Spleen (tissue), 11 donors: Measurements from ENCODE around the gene RNF138. TPM values are rescaled to one million over a fixed set of nuclear protein-coding genes. Genes with fewer than 3 reads are reported as not detected.
A peak's percentile ranks its signal among the peaks of the same experiment; 100 is the strongest.

Experiments used
- DNase-seq: peaks from one replicate; pipeline ENCODE4 v3.0.0-alpha.2; 2020
- H3K27ac ChIP-seq, 8 donors: fragments of 200-600 bp; sonication (generic) in 7 of 8; 1 replicate in 4 of 8; 2 replicates in 4 of 8; pipeline versions ENCODE4 v1.5.0 to v1.8.0; 2016 to 2021; ENCODE audit warnings: inconsistent platforms in 4 of 8, mild to moderate bottlenecking in 4 of 8, moderate library complexity in 1 of 8
- H3K27me3 ChIP-seq, 7 donors: fragments of 200-600 bp; sonication (generic) in 6 of 7; replicated peaks in 1 of 7; 1 replicate in 4 of 7; 2 replicates in 3 of 7; pipeline versions ENCODE4 v1.5.0 to v1.8.0; 2016 to 2021; ENCODE audit warnings: inconsistent platforms in 3 of 7, mild to moderate bottlenecking in 1 of 7
- H3K36me3 ChIP-seq, 6 donors: fragments of 200-600 bp; sonication (generic) in 5 of 6; 1 replicate in 4 of 6; 2 replicates in 2 of 6; pipeline versions ENCODE4 v1.5.0 to v1.8.0; 2016 to 2021; ENCODE audit warnings: inconsistent platforms in 2 of 6
- H3K4me1 ChIP-seq, 6 donors: fragments of 200-600 bp; sonication (generic) in 5 of 6; 1 replicate in 3 of 6; 2 replicates in 3 of 6; pipeline versions ENCODE4 v1.5.0 to v1.8.0; 2016 to 2021; ENCODE audit warnings: inconsistent platforms in 3 of 6
- H3K4me3 ChIP-seq, 8 donors: fragments of 200-600 bp; sonication (generic) in 7 of 8; 1 replicate in 4 of 8; 2 replicates in 4 of 8; pipeline versions ENCODE4 v1.5.0 to v1.8.0; 2016 to 2021; ENCODE audit warnings: inconsistent platforms in 4 of 8, mild to moderate bottlenecking in 4 of 8, moderate library complexity in 2 of 8
- H3K9me3 ChIP-seq, 8 donors: fragments of 200-600 bp; sonication (generic) in 7 of 8; 1 replicate in 4 of 8; 2 replicates in 4 of 8; pipeline versions ENCODE4 v1.5.0 to v1.8.0; 2016 to 2021; ENCODE audit warnings: inconsistent platforms in 4 of 8
- POLR2A ChIP-seq, 3 donors: fragments of 450-650 bp; IDR thresholded peaks; one replicate each; pipeline ENCODE4 v1.5.1; 2017; ENCODE audit warnings: antibody characterized with exemption in 3 of 3, mild to moderate bottlenecking in 1 of 3
- POLR2AphosphoS5 ChIP-seq, 3 donors: sonication (generic); formaldehyde crosslinking; IDR thresholded peaks; one replicate each; pipeline ENCODE4 v1.5.1; 2017; ENCODE audit warnings: antibody characterized with exemption in 3 of 3
- WGBS, 5 donors: extraction: QIAGEN DNeasy Blood & Tissue Kit in 3 of 5; methylation state at CpG; one replicate each; pipeline versions ENCODE4 v1.1.5 to v1.1.7; 2013 to 2018; 5-methylcytosine and 5-hydroxymethylcytosine counted together
- intact Hi-C: fragments of 100-400 bp; cut with DNase I; formaldehyde crosslinking; loops from one replicate; pipeline ENCODE4 v1.15.0; 2023; ENCODE audit warnings: low total_unique reads
- polyA plus RNA-seq, 3 donors: library from polyadenylated mRNA; stranded (reverse); fragments of 200-250 nt; gene quantifications; one replicate each; pipeline ENCODE4 v1.2.1, GENCODE V29; 2013
- total RNA-seq, 7 donors: library from RNA; depleted of rRNA in 3 of 7; stranded (reverse); fragments of >200 nt in 3 of 7; fragmentation: NEBNext Ultra II Directional in 4 of 7; extraction: Animal tissue kit (Norgen Biotek cat#: 25700) in 4 of 7; gene quantifications; one replicate each; pipeline versions ENCODE4 v1.1.0 to v1.2.1, GENCODE V29; 2016 to 2021
- TF ChIP-seq, protein P1 (sequence below), 11 experiments: fragments of 200-600 bp in 7 of 11; fragments of 450-650 bp in 4 of 11; sonication (generic) in 4 of 11; IDR thresholded peaks in 8 of 11; conservative IDR thresholded peaks in 3 of 11; 1 replicate in 7 of 11; 2 replicates in 4 of 11; pipeline versions ENCODE4 v1.4.0 to v1.8.0; 2016 to 2021; ENCODE audit warnings: antibody characterized with exemption in 11 of 11, inconsistent platforms in 4 of 11, mild to moderate bottlenecking in 1 of 11
- donor health status: healthy with polysubstance abuse.
- donor health status: DM: no; HTN: no; CAD: no; lungs with moderate emphysema.
- donor health status: DM: no; HTN: no; CAD: no.
- donor health status: Bipolar disorder and iron deficiency.
- donor health status: healthy.
- donor health status: DM: no; HTN: no; CAD: no.
- donor health status: DM: yes; HTN: yes; CAD: no.

RNF138 gene
- total and polyA plus RNA-seq, 10 donors, result 15.9 to 57.1 (median 37.2) TPM

DNA sequence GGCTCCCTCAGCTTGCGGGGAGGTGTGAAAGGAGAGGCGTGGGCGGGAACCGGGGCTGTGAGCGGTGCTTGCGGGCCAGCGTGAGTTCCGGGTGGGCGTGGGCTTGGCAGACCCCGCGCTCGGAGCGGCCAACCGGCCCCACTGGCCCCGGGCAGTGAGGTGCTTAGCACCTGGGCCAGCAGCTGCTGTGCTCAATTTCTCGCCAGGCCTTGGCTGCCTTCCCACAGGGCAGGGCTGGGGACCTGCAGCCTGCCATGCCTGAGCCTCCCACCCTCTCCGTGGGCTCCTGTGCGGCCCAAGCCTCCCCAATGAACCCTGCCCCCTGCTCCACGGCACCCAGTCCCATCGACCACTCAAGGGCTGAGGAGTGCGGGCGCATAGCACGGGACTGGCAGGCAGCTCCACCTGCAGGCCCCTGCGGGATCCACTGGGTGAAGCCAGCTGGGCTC is 48.2 kb downstream of the RNF138 start:
- Histone ChIP-seq H3K27me3 (no peaks in the 10 kb centered on the region), H3K4me1 (no peaks in the 10 kb centered on the region), H3K36me3 (peaks cover 0 to 9% (median 0%) of the 10 kb centered on the region in 6 donors), H3K4me3 (no peak overlapping the region), H3K27ac (no peak overlapping the region), H3K9me3 (no peaks in the 10 kb centered on the region)
- no peak for DNase-seq
- TF ChIP-seq POLR2AphosphoS5 (IDR thresholded peaks at IDR 0.05) (peak in 1 of 3 donors; percentile 68), POLR2A (IDR thresholded peaks at IDR 0.05) (no peak)
- WGBS, 5 donors, result 94 to 97% (median 96%) methylated on average over 16 to 24 of the region's 24 CpGs
- intact Hi-C loops, result no loop called here

DNA sequence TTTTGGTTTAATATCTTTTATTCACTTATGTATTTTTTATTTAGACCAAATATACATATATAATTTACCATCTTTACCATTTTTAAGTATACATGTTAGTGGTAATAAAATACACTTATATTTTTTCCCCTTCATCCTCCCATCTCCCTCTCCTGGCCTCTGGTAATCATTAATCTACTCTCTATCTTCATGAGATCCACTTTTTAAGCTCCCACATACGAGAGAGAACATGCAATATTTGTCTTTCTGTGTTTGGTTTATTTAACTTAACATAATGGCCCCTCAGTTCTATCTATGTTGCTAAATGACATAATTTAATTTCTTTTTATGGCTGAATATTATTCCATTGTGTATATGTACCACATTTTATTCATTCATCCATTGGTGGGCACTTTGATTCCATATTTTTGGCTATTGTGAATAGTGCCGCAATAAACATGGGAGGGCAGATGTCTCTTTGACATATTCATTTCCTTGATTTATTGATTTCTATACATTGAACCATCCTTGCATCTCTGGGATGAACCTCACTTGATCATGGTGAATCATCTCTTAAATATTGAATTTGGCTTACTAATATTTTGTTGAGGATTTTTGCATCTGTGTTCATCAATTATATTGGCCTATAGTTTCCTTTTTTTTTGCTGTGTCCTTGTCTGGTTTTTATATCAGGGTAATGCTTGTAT is 56.7 kb downstream of the RNF138 start:
- no peaks in the 10 kb centered on the region for H3K36me3 ChIP-seq
- intact Hi-C loops, result no loop called here
- no peak overlapping the region for H3K27ac ChIP-seq
- no peaks in the 10 kb centered on the region for H3K4me1 ChIP-seq
- DNase-seq, result no peak
- WGBS, 5 donors, result 38 to 93% (median 74%) methylated on average over 2 of the region's 2 CpGs
- H3K9me3 ChIP-seq, result peaks cover 0 to 4% (median 0%) of the 10 kb centered on the region in 8 donors
- TF ChIP-seq, protein P1, sequence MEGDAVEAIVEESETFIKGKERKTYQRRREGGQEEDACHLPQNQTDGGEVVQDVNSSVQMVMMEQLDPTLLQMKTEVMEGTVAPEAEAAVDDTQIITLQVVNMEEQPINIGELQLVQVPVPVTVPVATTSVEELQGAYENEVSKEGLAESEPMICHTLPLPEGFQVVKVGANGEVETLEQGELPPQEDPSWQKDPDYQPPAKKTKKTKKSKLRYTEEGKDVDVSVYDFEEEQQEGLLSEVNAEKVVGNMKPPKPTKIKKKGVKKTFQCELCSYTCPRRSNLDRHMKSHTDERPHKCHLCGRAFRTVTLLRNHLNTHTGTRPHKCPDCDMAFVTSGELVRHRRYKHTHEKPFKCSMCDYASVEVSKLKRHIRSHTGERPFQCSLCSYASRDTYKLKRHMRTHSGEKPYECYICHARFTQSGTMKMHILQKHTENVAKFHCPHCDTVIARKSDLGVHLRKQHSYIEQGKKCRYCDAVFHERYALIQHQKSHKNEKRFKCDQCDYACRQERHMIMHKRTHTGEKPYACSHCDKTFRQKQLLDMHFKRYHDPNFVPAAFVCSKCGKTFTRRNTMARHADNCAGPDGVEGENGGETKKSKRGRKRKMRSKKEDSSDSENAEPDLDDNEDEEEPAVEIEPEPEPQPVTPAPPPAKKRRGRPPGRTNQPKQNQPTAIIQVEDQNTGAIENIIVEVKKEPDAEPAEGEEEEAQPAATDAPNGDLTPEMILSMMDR (IDR thresholded peaks at IDR 0.05 in 8 of 11, conservative IDR thresholded peaks at IDR 0.05 in 3 of 11), result no peak
- TF ChIP-seq POLR2A (IDR thresholded peaks at IDR 0.05), result no peak
- TF ChIP-seq POLR2AphosphoS5 (IDR thresholded peaks at IDR 0.05), result no peak
- no peak overlapping the region for H3K4me3 ChIP-seq
- H3K27me3 ChIP-seq, result no peaks in the 10 kb centered on the region

DNA sequence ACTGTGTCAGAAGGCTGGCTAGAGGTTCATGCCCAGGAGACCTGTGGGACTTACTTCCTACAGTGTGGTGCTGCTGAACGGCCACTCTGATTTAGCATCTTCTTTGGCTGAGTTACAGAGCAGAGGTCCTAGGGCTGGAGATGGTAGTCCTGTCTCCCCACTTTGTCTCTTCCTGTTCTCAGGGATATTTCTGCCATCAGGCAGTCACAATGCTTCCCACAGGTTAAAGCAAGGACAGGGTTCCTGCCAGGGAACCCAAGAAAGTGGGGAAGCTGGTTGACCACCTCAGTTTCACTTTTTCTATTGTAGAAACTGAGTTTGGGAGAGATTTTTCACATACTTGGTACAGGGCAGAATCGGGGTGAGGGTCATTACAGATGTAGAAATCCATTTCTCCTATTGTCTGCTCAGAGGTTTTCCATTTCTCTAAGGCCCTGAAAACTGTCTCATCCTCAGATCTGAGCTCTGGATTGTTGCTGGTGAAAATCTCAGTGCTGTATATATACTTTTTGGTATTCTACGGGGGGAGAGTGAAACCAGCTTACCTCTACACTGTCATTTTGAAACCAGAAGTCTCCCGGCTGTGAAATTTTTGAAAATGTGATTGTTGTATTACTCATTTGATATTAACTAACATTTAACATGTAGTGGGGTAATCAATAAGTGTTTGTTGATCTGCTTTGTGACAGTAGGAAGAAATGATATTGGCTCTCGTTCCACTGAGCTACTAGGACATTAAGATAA is 61.2 kb downstream of the RNF138 start:
- Histone ChIP-seq H3K27me3 (peaks cover 0 to 10% (median 0%) of the 10 kb centered on the region in 7 donors), H3K9me3 (peaks cover 0 to 4% (median 0%) of the 10 kb centered on the region in 8 donors), H3K4me3 (no peak overlapping the region), H3K4me1 (peaks cover 0 to 4% (median 2%) of the 10 kb centered on the region in 6 donors), H3K36me3 (no peaks in the 10 kb centered on the region), H3K27ac (no peak overlapping the region)
- TF ChIP-seq, protein P1 (IDR thresholded peaks at IDR 0.05 in 8 of 11, conservative IDR thresholded peaks at IDR 0.05 in 3 of 11), result no peak
- TF ChIP-seq POLR2A (IDR thresholded peaks at IDR 0.05) (no peak), POLR2AphosphoS5 (IDR thresholded peaks at IDR 0.05) (no peak)
- intact Hi-C loops, result no loop called here
- 73 to 81% (median 75%) methylated on average over 5 of the region's 5 CpGs for WGBS, 5 donors
- DNase-seq, result no peak

DNA sequence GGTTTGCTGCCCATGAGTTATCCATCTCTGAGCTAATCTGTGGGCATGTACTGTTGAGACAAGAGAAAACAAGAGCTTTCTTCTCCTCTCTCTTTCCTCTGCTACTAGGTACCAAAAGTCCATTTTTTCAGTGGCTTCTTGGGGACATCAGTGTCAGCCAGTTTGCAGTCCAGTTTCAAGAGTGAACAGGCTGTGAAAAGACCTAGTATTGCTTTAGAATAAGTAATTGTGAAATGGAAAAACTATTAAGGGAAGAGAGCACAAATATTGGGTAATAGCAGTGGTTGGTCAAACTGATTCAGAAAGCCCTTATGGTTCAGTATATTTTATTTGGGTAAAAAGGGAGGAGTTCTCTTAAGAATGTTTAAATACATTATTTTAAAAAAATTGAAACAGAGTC is 65.2 kb downstream of the RNF138 start:
- intact Hi-C loops, result loop anchor here (5.0 kb wide), 1 partner anchor 395 kb away; no protein-coding TSS in a partner anchor
- Histone ChIP-seq H3K27me3 (peaks cover 0 to 24% (median 0%) of the 10 kb centered on the region in 7 donors), H3K4me1 (peaks cover 0 to 13% (median 11%) of the 10 kb centered on the region in 6 donors), H3K27ac (no peak overlapping the region), H3K9me3 (no peaks in the 10 kb centered on the region), H3K36me3 (no peaks in the 10 kb centered on the region), H3K4me3 (no peak overlapping the region)
- no peak for TF ChIP-seq POLR2AphosphoS5 (IDR thresholded peaks at IDR 0.05)
- TF ChIP-seq, protein P1 (IDR thresholded peaks at IDR 0.05 in 8 of 11, conservative IDR thresholded peaks at IDR 0.05 in 3 of 11), result no peak
- no peak for TF ChIP-seq POLR2A (IDR thresholded peaks at IDR 0.05)
- no peak for DNase-seq
